A673 (cell line): ENCODE results near the gene CELF4.

ENCODE experiments used
- CTCF ChIP-seq: fragments of 300-800, 200-600 bp; sonication (generic); conservative IDR thresholded peaks from 2 replicates; pipeline ENCODE4 v1.5.1; 2017; ENCODE audit warnings: low read depth, mild to moderate bottlenecking, antibody characterized with exemption, low read length, moderate library complexity, mixed read lengths
- EZH2 ChIP-seq: fragments of 200-600 bp; sonication (generic); IDR thresholded peaks from 2 replicates; pipeline ENCODE4 v1.6.1; 2017; ENCODE audit warnings: borderline replicate concordance, low read depth, mild to moderate bottlenecking, mixed read lengths, antibody characterized with exemption, low read length; ENCODE audit not compliant: poor library complexity, severe bottlenecking

- TF ChIP-seq CTCF (no peak), EZH2 (no peak)
These were observed 187.1 kb downstream of the CELF4 start for GRCh38 chr18:37378336-37379010.
